GM12878 (cell line): ENCODE results near the gene TOE1. TPM values are rescaled to one million over a fixed set of nuclear protein-coding genes. Genes with fewer than 3 reads are reported as not detected.
A peak's percentile ranks its signal among the peaks of the same experiment; 100 is the strongest.
"Not testable (repeated sequence)": the region's sequence is repeated elsewhere in the genome, so short reads cannot be mapped to it uniquely, and the experiment has no call there.

Source experiments
- ATAC-seq: fragments of 200-7000 bp; cut with Tn5 transposase; 3 replicates; pipeline ENCODE4 v1.9.1; 2020; ENCODE audit warnings: mild to moderate bottlenecking, moderate library complexity
- BruUV-seq: library from RNA; stranded (reverse); fragments of 400-500 nt; replicated peaks from 2 replicates; lab custom pipeline; 2021; lab: Mats Ljungman, UMichigan
- CTCF ChIA-PET: fragments of 300-600 bp; sonication (Branson Sonifier 250); formaldehyde crosslinking; extraction: SDS; loops from one replicate; lab custom pipeline; 2021; ENCODE audit warnings: inconsistent platforms; lab: Yijun Ruan, JAX
- POLR2A ChIA-PET: fragments of 350-600 bp; formaldehyde crosslinking; extraction: SDS; loops from one replicate; lab custom pipeline; 2021; ENCODE audit warnings: inconsistent platforms; lab: Charles Lee
- RAD21 ChIA-PET: fragments of 300-600 bp; sonication (Branson Sonifier 250); formaldehyde crosslinking; loops from one replicate; lab custom pipeline; 2023; ENCODE audit warnings: antibody characterized with exemption; ENCODE audit not compliant: unreplicated experiment; lab: Charles Lee
- SMC1A ChIA-PET: fragments of 300-600 bp; sonication (Branson Sonifier 250); formaldehyde crosslinking; loops from one replicate; lab custom pipeline; 2023; ENCODE audit not compliant: unreplicated experiment, uncharacterized antibody; lab: Charles Lee
- DNase-seq: peaks from one replicate; pipeline ENCODE4 v3.0.0-alpha.2; 2011; ENCODE audit warnings: low read depth, low spot score
- FAIRE-seq: peaks from 3 replicates; lab custom pipeline; 2011; peaks lifted over from hg19 to GRCh38; lab: Jason Lieb, UNC
- H2AFZ ChIP-seq: 2 replicates; pipeline ENCODE4 v1.6.0; 2011; ENCODE audit warnings: low read depth, low read length, control low read depth; ENCODE audit not compliant: control insufficient read depth
- H3K27ac ChIP-seq: 2 replicates; pipeline ENCODE4 v1.5.1; 2011; ENCODE audit warnings: control low read depth; ENCODE audit not compliant: control insufficient read depth, insufficient read depth
- H3K27me3 ChIP-seq, 2 experiments: replicated peaks in 1 of 2; 2 replicates each; pipeline versions ENCODE4 v1.6.0 to v1.6.1; 2011; ENCODE audit warnings: low read length in 1 of 2; ENCODE audit not compliant: control insufficient read depth in 2 of 2, insufficient read depth in 2 of 2
- H3K36me3 ChIP-seq, 2 experiments: 2 replicates each; pipeline ENCODE4 v1.5.1; 2011; ENCODE audit warnings: low read length in 1 of 2; ENCODE audit not compliant: control insufficient read depth in 2 of 2, insufficient read depth in 2 of 2
- H3K4me1 ChIP-seq: 2 replicates; pipeline ENCODE4 v1.6.1; 2011; ENCODE audit warnings: mild to moderate bottlenecking, low read length, moderate library complexity, mixed read lengths; ENCODE audit not compliant: control insufficient read depth, insufficient read depth
- H3K4me2 ChIP-seq: 2 replicates; pipeline ENCODE4 v1.6.0; 2011; ENCODE audit warnings: control low read depth; ENCODE audit not compliant: control insufficient read depth, insufficient read depth
- H3K4me3 ChIP-seq: fragments of 200-600 bp; sonication (generic); 2 replicates; pipeline ENCODE4 v1.5.1; 2016
- H3K79me2 ChIP-seq: 2 replicates; pipeline ENCODE4 v1.6.0; 2011; ENCODE audit warnings: low read length; ENCODE audit not compliant: control insufficient read depth, insufficient read depth
- H3K9ac ChIP-seq: 2 replicates; pipeline ENCODE4 v1.8.0; 2011; ENCODE audit warnings: low read length, control low read depth, mixed read lengths; ENCODE audit not compliant: control insufficient read depth, insufficient read depth
- H3K9me3 ChIP-seq: replicated peaks from 3 replicates; pipeline ENCODE4 v1.5.1; 2011; ENCODE audit warnings: mild to moderate bottlenecking, low read length; ENCODE audit not compliant: control insufficient read depth, insufficient read depth
- H4K20me1 ChIP-seq: 2 replicates; pipeline ENCODE4 v1.6.0; 2011; ENCODE audit not compliant: control insufficient read depth, insufficient read depth
- CBX3 ChIP-seq: fragments of 200-600 bp; sonication (generic); IDR thresholded peaks from 2 replicates; pipeline ENCODE4 v1.6.1; 2016; ENCODE audit warnings: low read depth, borderline replicate concordance
- CHD4 ChIP-seq: fragments of 200-600 bp; sonication (generic); IDR thresholded peaks from 2 replicates; pipeline ENCODE4 v1.6.1; 2016; ENCODE audit warnings: mild to moderate bottlenecking
- KAT2A ChIP-seq: conservative IDR thresholded peaks from 2 replicates; pipeline ENCODE4 v1.6.1; 2011; ENCODE audit warnings: low read depth, low read length; ENCODE audit not compliant: control insufficient read depth
- MEF2A ChIP-seq: IDR thresholded peaks from 2 replicates; pipeline ENCODE4 v1.6.1; 2011; ENCODE audit warnings: low read depth, mild to moderate bottlenecking, low read length, moderate library complexity; ENCODE audit not compliant: insufficient read depth
- PML ChIP-seq: IDR thresholded peaks from 2 replicates; pipeline ENCODE4 v1.6.1; 2012; ENCODE audit warnings: low read length, inconsistent platforms
- SP1 ChIP-seq: IDR thresholded peaks from one replicate; pipeline ENCODE4 v1.6.1; 2011; ENCODE audit warnings: low read depth, low read length
- SUZ12 ChIP-seq: fragments of 200-600 bp; sonication (generic); IDR thresholded peaks from one replicate; pipeline ENCODE4 v1.6.1; 2018; ENCODE audit warnings: antibody characterized with exemption, mild to moderate bottlenecking; ENCODE audit not compliant: unreplicated experiment
- ZBED1 ChIP-seq: IDR thresholded peaks from 2 replicates; pipeline ENCODE4 v1.6.1; 2016; ENCODE audit warnings: borderline replicate concordance
- WGBS: methylation state at CpG from one replicate; pipeline ENCODE4 v1.1.6; 2016; ENCODE audit warnings: low lambda C conversion rate; ENCODE audit not compliant: insufficient replicate concordance, insufficient coverage; ENCODE audit errors: missing lambda C conversion rate; 5-methylcytosine and 5-hydroxymethylcytosine counted together
- in situ Hi-C: fragments of 300-500 bp; cut with MboI; formaldehyde crosslinking; loops from 9 replicates; pipeline ENCODE4 v1.14.3; 2018; ENCODE audit warnings: mixed read lengths
- intact Hi-C: fragments of 100-400 bp; cut with micrococcal nuclease; formaldehyde crosslinking; loops from one replicate; pipeline ENCODE4 v1.14.2; 2022; ENCODE audit not compliant: unreplicated experiment
- polyA plus RNA-seq, 11 experiments: library from polyadenylated mRNA; depleted of rRNA in 4 of 11; unstranded in 6 of 11; stranded (reverse) in 5 of 11; fragments of >200 nt; fragmentation: Nextera tagmentation in 4 of 11; fragmentation: Illumina TruSeq in 1 of 11; extraction: Ambion mirVana in 4 of 11; extraction: Trizol in 1 of 11; gene quantifications; 1 replicate in 1 of 11; 2 replicates in 10 of 11; pipeline versions ENCODE4 v1.2.1 to v1.2.3, GENCODE V29; 2011 to 2016; ENCODE audit warnings: inconsistent platforms in 2 of 11, missing spikeins in 2 of 11, low read depth in 1 of 11
- total RNA-seq, 4 experiments: library from RNA; depleted of rRNA in 3 of 4; stranded (reverse); fragments of >200 nt in 3 of 4; fragmentation: Illumina TruSeq in 1 of 4; extraction: Trizol in 1 of 4; gene quantifications; 2 replicates each; pipeline versions ENCODE4 v1.2.1 to v1.2.3, GENCODE V29; 2013 to 2021
- TF ChIP-seq, protein P1 (sequence below): fragments of 450-650 bp; IDR thresholded peaks from 2 replicates; pipeline ENCODE4 v1.6.1; 2017; ENCODE audit warnings: mild to moderate bottlenecking, moderate library complexity

TOE1 gene
- total and polyA plus RNA-seq, 10 of the 15 experiments (the other 5 are each of a cell fraction or from before 2014, with no cell fraction given): 22.7 to 38.0 (median 33.3) TPM

DNA sequence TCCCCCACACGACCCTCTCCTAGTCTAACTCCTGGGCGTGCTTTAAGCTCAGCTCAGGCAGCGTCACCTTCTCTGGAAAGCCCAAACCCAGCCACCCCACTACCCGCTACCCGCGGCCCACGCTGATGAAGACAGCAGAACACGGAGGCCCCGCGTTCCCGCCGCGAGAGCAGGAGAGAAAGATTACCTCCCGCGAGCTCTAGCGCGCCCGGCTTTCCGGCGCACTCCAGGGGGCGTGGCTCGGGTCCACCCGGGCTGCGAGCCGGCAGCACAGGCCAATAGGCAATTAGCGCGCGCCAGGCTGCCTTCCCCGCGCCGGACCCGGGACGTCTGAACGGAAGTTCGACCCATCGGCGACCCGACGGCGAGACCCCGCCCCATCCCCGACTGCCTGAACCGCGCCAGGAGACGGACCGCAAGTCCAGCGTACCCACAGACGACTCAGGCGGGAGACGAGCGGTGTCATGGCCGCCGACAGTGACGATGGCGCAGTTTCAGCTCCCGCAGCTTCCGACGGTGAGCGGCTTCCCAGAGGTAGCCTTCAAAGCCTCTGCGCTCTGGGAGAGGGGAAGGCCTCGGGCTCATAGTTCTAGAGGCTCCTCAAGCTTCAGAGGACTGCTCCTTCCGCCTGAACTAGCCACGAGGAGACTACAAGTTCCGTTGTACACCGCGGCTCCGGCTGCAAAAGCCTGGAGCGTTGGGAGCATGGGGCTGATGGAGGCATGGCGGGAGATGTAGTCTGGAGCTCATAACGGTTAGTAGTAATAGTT is at the start of gene TOE1, which contains the start of gene MUTYH (continued):
- TF ChIP-seq, protein P1, sequence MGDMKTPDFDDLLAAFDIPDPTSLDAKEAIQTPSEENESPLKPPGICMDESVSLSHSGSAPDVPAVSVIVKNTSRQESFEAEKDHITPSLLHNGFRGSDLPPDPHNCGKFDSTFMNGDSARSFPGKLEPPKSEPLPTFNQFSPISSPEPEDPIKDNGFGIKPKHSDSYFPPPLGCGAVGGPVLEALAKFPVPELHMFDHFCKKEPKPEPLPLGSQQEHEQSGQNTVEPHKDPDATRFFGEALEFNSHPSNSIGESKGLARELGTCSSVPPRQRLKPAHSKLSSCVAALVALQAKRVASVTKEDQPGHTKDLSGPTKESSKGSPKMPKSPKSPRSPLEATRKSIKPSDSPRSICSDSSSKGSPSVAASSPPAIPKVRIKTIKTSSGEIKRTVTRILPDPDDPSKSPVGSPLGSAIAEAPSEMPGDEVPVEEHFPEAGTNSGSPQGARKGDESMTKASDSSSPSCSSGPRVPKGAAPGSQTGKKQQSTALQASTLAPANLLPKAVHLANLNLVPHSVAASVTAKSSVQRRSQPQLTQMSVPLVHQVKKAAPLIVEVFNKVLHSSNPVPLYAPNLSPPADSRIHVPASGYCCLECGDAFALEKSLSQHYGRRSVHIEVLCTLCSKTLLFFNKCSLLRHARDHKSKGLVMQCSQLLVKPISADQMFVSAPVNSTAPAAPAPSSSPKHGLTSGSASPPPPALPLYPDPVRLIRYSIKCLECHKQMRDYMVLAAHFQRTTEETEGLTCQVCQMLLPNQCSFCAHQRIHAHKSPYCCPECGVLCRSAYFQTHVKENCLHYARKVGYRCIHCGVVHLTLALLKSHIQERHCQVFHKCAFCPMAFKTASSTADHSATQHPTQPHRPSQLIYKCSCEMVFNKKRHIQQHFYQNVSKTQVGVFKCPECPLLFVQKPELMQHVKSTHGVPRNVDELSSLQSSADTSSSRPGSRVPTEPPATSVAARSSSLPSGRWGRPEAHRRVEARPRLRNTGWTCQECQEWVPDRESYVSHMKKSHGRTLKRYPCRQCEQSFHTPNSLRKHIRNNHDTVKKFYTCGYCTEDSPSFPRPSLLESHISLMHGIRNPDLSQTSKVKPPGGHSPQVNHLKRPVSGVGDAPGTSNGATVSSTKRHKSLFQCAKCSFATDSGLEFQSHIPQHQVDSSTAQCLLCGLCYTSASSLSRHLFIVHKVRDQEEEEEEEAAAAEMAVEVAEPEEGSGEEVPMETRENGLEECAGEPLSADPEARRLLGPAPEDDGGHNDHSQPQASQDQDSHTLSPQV: no peak
- TF ChIP-seq MEF2A: no peak
- TF ChIP-seq SP1: peak; percentile 13
- peak; percentile 81; the same call in 1 of the 2 replicates for TF ChIP-seq PML
- TF ChIP-seq SUZ12: no peak
- TF ChIP-seq CBX3: no peak
- TF ChIP-seq KAT2A: no peak
- no peak for TF ChIP-seq CHD4
- TF ChIP-seq ZBED1: peak; percentile 56

DNA sequence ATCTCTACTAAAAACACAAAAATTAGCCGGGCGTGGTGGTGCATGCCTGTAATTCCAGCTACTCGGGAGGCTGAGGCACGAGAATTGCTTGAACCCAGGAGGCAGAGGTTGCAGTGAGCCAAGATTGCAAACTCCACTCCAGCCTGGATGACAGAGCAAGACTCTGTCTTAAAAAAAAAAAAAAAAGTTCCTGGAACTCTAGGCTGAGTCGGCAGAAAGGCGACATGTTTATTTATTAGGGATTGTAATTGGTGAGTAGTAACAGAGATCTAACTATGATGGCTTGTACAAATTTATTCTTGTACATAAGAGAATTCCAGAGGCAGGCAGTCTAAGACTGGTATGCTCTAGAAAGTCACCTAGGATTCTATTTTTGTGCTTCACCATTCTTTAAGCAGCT is 49.0 kb upstream of the TOE1 start:
- H3K4me2 ChIP-seq, H4K20me1 ChIP-seq, DNase-seq, BruUV-seq, H3K27ac ChIP-seq, FAIRE-seq, H3K36me3 ChIP-seq, intact Hi-C loops, ATAC-seq, H3K4me1 ChIP-seq, H2AFZ ChIP-seq, H3K27me3 ChIP-seq, H3K4me3 ChIP-seq, H3K9ac ChIP-seq, H3K79me2 ChIP-seq, H3K9me3 ChIP-seq, in situ Hi-C loops: not testable (repeated sequence)
- ChIA-PET RAD21 (interaction anchor here (1.1 to 1.2 kb wide), 3 partner anchors 272 to 491 kb away, joined by 3 to 4 read pairs (median 4); partner anchors contain the start of gene PLK3), POLR2A (interaction anchor here (0.7 to 2.2 kb wide), 3 partner anchors 12 to 429 kb away, joined by 3 to 8 read pairs (median 4); no protein-coding TSS in a partner anchor), CTCF (interaction anchor here (1.6 to 3.5 kb wide), 4 partner anchors 9 to 279 kb away, joined by 5 to 18 read pairs (median 10); partner anchors contain the start of gene UROD), SMC1A (interaction anchor here (0.6 to 2.9 kb wide), 3 partner anchors 8 to 211 kb away, joined by 3 to 13 read pairs (median 7); no protein-coding TSS in a partner anchor)
- 69% methylated on average over 6 of the region's 6 CpGs for WGBS
